Naive thymus-derived CD8-positive, alpha-beta T cell (primary cell): ENCODE measurements around the gene GIMAP8. TPM values are rescaled to one million over a fixed set of nuclear protein-coding genes. Genes with fewer than 3 reads are reported as not detected.
A peak's percentile ranks its signal among the peaks of the same experiment; 100 is the strongest.

Experiments used
- ATAC-seq, 2 donors: fragments of 150-1000 bp; cut with Tn5 transposase in 1 of 2; sonication (Bioruptor Pico), chemical (Tn5 transposase) in 1 of 2; 1 replicate in 1 of 2; 2 replicates in 1 of 2; pipeline ENCODE4 v1.10.0; 2021; ENCODE audit warnings: mild to moderate bottlenecking in 2 of 2, moderate library complexity in 2 of 2
- POLR2A ChIA-PET: fragments of 350-600 bp; sonication (Branson Sonifier 250); formaldehyde crosslinking; loops from one replicate; lab custom pipeline; 2021; ENCODE audit warnings: antibody characterized with exemption; lab: Charles Lee
- DNase-seq, 10 donors: peaks; one replicate each; pipeline versions ENCODE4 v3.0.0 to v3.0.0-alpha.2; 2020 to 2022
- H3K27ac Mint-ChIP-seq, 10 donors: one replicate each; pipeline ENCODE4 v1.8.0; 2020 to 2022; ENCODE audit warnings: mild to moderate bottlenecking in 10 of 10, mixed read lengths in 10 of 10, moderate library complexity in 4 of 10, inconsistent platforms in 1 of 10
- H3K27me3 Mint-ChIP-seq, 5 donors: one replicate each; pipeline ENCODE4 v1.8.0; 2021 to 2022; ENCODE audit warnings: mixed read lengths in 5 of 5
- H3K36me3 Mint-ChIP-seq, 3 donors: one replicate each; pipeline ENCODE4 v1.8.0; 2020 to 2022; ENCODE audit warnings: mixed read lengths in 3 of 3, mild to moderate bottlenecking in 2 of 3, inconsistent platforms in 1 of 3
- H3K4me1 Mint-ChIP-seq, 4 donors: one replicate each; pipeline ENCODE4 v1.8.0; 2021 to 2022; ENCODE audit warnings: mixed read lengths in 4 of 4
- H3K4me3 Mint-ChIP-seq, 10 donors: one replicate each; pipeline ENCODE4 v1.8.0; 2020 to 2022; ENCODE audit warnings: mild to moderate bottlenecking in 10 of 10, mixed read lengths in 10 of 10, moderate library complexity in 6 of 10, inconsistent platforms in 1 of 10
- H3K9me3 Mint-ChIP-seq, 9 donors: one replicate each; pipeline ENCODE4 v1.8.0; 2020 to 2022; ENCODE audit warnings: mixed read lengths in 9 of 9, mild to moderate bottlenecking in 3 of 9, inconsistent platforms in 1 of 9, moderate library complexity in 1 of 9
- polyA plus RNA-seq, 3 donors: library from polyadenylated mRNA; unstranded; fragments of 300-500 nt; fragmentation: Illumina TruSeq; gene quantifications; one replicate each; pipeline ENCODE4 v1.2.3, GENCODE V29; 2021
- total RNA-seq, 8 experiments: library from RNA in 2 of 8; stranded (reverse) in 2 of 8; gene quantifications; one replicate each; pipeline ENCODE4 v1.2.3 and lab custom pipeline; 2021 to 2026

The GIMAP8 gene
- total and polyA plus RNA-seq, 5 experiments from 2014 or later: 18.9 to 68.0 (median 38.9) TPM

DNA sequence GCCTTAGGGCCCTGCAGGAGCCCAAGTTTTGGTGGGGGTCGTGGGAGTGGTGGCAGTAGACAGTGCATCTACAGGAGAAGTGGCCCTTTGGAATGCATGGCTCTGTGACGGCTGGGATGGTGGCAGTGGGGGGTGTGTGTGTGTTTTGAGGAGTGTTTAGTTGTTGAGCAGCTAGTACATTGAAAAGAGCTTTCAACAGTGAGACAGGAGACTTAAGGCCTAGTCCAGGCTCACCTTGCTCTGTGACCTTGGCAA, 44.2 kb upstream of the GIMAP8 start:
- POLR2A ChIA-PET: interaction anchor here (0.8 to 5.2 kb wide), 15 partner anchors 13 to 535 kb away, joined by 3 to 96 read pairs (median 6); partner anchors contain the start of genes GIMAP1, GIMAP4, GIMAP7 and GIMAP8
- H3K36me3 Mint-ChIP-seq: peaks cover 0 to 19% (median 8%) of the 10 kb centered on the region in 3 donors
- no peaks in the 10 kb centered on the region for H3K27me3 Mint-ChIP-seq
- ATAC-seq (peak; percentile 15 to 24), DNase-seq (peak in 3 of 10 donors; percentile 12 to 27 (median 20))
- H3K9me3 Mint-ChIP-seq: no peaks in the 10 kb centered on the region
- peaks cover 26 to 58% (median 41%) of the 10 kb centered on the region in 4 donors for H3K4me1 Mint-ChIP-seq
- H3K27ac Mint-ChIP-seq: peak overlapping the region; percentile 89 to 99 (median 98)
- peak overlapping the region; percentile 90 to 98 (median 98) for H3K4me3 Mint-ChIP-seq

DNA sequence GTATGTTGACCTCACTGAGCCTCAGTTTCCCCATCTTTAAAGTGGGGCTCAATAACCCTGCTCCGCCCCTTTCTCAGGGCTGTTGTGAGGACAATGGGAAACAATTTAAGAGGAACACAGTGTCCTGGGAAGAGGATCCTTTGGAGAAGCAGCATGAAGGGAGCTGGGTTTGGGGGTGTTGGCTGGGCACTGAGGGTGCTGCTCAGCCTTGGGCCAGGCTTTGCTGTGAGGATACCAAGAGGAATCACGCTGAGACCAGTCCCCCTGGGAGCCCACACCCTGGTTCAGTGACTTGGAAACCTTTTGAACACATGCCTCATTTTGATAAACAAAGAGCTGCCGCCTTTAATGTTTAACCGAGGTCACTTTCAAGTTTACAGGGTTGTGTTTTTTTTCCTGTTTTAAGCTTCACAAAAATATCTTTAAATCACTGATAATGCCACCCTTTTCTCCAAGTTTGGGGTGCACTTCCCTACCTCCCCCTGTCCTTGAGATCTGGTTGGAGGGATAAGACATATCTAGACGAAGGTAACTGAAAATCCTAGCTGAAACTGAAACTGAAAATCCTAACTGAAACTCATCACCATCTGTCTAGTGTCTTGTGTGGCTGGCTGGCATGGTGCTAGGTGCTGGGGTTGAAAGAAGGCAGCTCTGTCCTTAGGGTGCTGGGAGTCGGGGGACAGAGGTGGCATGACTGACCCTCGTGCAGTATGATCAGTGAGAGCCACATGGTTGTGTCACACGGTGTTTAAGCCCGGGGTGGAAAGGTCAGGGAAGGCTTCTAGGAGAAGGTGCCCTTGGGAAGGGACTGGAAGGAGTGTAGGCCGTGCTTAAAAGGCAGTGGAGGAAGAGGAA, 43.6 kb upstream of the GIMAP8 start:
- peaks cover 26 to 53% (median 42%) of the 10 kb centered on the region in 4 donors for H3K4me1 Mint-ChIP-seq
- peak overlapping the region; percentile 90 to 98 (median 98) for H3K4me3 Mint-ChIP-seq
- POLR2A ChIA-PET: interaction anchor here (0.6 to 5.2 kb wide), 16 partner anchors 9 to 535 kb away, joined by 3 to 96 read pairs (median 5); partner anchors contain the start of genes GIMAP1, GIMAP4, GIMAP7 and REPIN1

GRCh38 chr7:150407588-150408392, 42.6 kb upstream of the GIMAP8 start:
- POLR2A ChIA-PET: interaction anchor here (0.6 to 5.2 kb wide), 10 partner anchors 8 to 348 kb away, joined by 3 to 96 read pairs (median 6); partner anchors contain the start of genes GIMAP1, GIMAP7 and REPIN1

More for the DNA sequence above, 43.6 kb upstream of the GIMAP8 start:
- peak; percentile 39 to 49 for ATAC-seq
- no peaks in the 10 kb centered on the region for H3K27me3 Mint-ChIP-seq
- DNase-seq: peak in 5 of 10 donors; percentile 17 to 59 (median 46)
- H3K36me3 Mint-ChIP-seq: peaks cover 0 to 25% (median 8%) of the 10 kb centered on the region in 3 donors
- peak overlapping the region; percentile 89 to 99 (median 98) for H3K27ac Mint-ChIP-seq
- no peaks in the 10 kb centered on the region for H3K9me3 Mint-ChIP-seq

GRCh38 chr7:150408393-150409299, 41.8 kb upstream of the GIMAP8 start:
- Mint-ChIP-seq H3K4me3 (peak overlapping the region in 5 of 10 donors; percentile 10 to 77 (median 26)), H3K27me3 (no peaks in the 10 kb centered on the region), H3K4me1 (peaks cover 24 to 42% (median 39%) of the 10 kb centered on the region in 4 donors), H3K27ac (peak overlapping the region; percentile 78 to 95 (median 93)), H3K36me3 (peaks cover 0 to 26% (median 8%) of the 10 kb centered on the region in 3 donors), H3K9me3 (no peaks in the 10 kb centered on the region)
- DNase-seq (peak in 1 of 10 donors; percentile 53), ATAC-seq (no peak)
- POLR2A ChIA-PET: interaction anchor here (1.1 to 1.5 kb wide), 2 partner anchors 11 to 40 kb away, joined by 3 to 8 read pairs; partner anchors contain the start of gene REPIN1

More at GRCh38 chr7:150407588-150408392, 42.6 kb upstream of the GIMAP8 start:
- H3K27me3 Mint-ChIP-seq: no peaks in the 10 kb centered on the region
- peaks cover 24 to 48% (median 41%) of the 10 kb centered on the region in 4 donors for H3K4me1 Mint-ChIP-seq
- no peaks in the 10 kb centered on the region for H3K9me3 Mint-ChIP-seq
- peaks cover 0 to 26% (median 8%) of the 10 kb centered on the region in 3 donors for H3K36me3 Mint-ChIP-seq
- H3K27ac Mint-ChIP-seq: peak overlapping the region in 3 of 10 donors; percentile 92 to 95 (median 95)
- ATAC-seq (no peak), DNase-seq (no peak)
- no peak overlapping the region for H3K4me3 Mint-ChIP-seq

DNA sequence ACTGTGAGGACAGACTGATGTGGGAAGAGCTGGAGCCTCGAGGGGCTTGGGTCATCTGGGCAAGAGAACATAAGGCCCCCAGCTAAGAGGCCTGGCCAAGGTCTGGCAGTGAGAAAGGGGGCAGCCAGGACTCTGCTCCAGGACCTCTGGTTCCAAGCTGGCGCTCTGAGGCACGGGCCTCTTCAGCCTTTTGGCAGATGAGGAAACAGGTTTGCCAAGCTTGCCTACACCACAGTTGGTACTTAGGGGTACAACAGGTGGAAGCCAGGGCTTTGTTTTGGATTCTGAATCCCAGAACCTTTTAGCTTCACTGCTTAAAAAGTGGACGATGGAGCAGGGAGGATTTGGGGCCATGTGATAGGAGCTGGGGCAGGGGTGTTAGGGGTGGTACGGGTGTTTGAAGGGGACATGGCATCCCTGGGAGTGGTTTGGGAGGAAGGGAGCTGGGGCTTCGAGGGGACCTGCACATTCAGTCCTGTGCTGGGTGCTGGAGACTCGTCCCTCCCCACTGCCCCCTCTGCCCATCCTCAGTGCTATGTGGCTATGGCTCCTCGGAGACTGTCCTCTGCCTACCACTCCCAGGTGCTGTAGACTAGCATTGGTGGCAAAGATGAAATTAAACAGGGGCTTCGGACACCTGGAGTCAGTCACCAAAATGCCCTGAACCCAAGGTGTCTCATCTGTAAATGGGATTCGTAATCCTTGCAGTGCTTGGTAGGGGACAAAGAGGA, 41.0 kb upstream of the GIMAP8 start:
- no peaks in the 10 kb centered on the region for H3K27me3 Mint-ChIP-seq
- DNase-seq (no peak), ATAC-seq (no peak)
- H3K9me3 Mint-ChIP-seq: no peaks in the 10 kb centered on the region
- peaks cover 0 to 26% (median 8%) of the 10 kb centered on the region in 3 donors for H3K36me3 Mint-ChIP-seq
- H3K4me1 Mint-ChIP-seq: peaks cover 21 to 34% (median 31%) of the 10 kb centered on the region in 4 donors
- H3K4me3 Mint-ChIP-seq: peak overlapping the region in 1 of 10 donors; percentile 77
- POLR2A ChIA-PET: interaction anchor here (1.1 to 1.5 kb wide), 2 partner anchors 12 to 41 kb away, joined by 3 to 8 read pairs; partner anchors contain the start of gene REPIN1
- peak overlapping the region; percentile 57 to 95 (median 90) for H3K27ac Mint-ChIP-seq

DNA sequence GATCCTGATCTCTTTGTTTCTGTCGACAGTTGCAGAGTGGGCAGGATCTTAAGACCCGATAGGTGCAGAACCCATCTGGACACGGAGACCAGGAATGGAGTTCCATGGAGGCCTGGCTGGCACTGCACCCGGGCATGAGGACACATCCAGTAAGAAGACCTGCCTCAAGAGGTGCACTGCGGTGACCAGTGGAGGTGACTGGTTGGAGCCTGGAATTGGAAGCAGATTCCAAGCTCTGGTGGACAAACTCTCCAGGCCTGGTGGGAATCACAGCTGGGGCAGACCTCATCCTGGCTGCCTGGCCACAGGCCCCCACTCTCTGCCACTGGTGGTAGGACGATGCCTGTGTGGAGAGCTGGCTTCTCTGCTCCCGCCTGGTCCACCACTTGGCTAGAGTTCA, 40.3 kb upstream of the GIMAP8 start:
- ATAC-seq: no peak
- H3K36me3 Mint-ChIP-seq: peaks cover 0 to 26% (median 8%) of the 10 kb centered on the region in 3 donors
- H3K9me3 Mint-ChIP-seq: no peaks in the 10 kb centered on the region
- H3K4me3 Mint-ChIP-seq: no peak overlapping the region
- peak overlapping the region in 6 of 10 donors; percentile 15 to 90 (median 76) for H3K27ac Mint-ChIP-seq
- POLR2A ChIA-PET: interaction anchor here (1.5 kb wide), 1 partner anchor 42 kb away, joined by 8 read pairs; the partner anchor contains the start of gene REPIN1
- no peak for DNase-seq
- no peaks in the 10 kb centered on the region for H3K27me3 Mint-ChIP-seq
- peaks cover 21 to 32% (median 28%) of the 10 kb centered on the region in 4 donors for H3K4me1 Mint-ChIP-seq

DNA sequence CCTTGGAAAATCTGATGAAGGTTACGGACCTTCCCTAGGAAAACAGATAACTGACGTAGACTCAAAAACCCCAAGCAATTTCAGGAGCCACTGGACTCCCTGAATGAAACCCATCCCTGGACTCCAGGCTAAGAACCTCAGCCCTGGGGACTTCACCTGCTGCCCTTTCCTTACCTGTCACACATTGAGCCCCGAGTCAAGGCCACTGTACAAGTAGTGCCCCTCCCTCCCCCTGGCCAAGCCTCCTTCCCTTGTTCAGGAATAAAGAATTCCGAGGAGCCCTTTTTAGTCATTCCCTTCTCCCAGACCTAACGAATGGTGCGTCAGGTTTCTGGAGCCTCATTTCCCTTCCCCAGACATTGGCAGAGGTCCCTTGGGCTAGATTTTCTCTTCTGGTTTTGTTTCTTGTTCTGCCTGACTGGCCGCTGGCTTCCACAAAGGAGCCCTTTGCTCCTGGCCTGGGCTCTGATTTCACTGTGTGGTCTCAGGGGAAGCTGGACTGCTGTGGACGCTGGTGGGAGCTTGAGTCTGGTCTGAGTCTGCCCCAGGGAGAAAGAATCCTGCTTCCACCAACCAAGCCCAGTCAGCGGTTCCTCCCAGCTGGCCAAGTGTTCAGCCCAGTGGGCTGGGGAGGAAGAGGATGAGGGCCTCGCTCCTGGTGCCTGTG, 39.6 kb upstream of the GIMAP8 start:
- Mint-ChIP-seq H3K36me3 (peaks cover 0 to 26% (median 8%) of the 10 kb centered on the region in 3 donors), H3K27ac (peak overlapping the region in 9 of 10 donors; percentile 33 to 90 (median 65)), H3K27me3 (no peaks in the 10 kb centered on the region), H3K4me1 (peaks cover 18 to 29% (median 25%) of the 10 kb centered on the region in 4 donors), H3K9me3 (no peaks in the 10 kb centered on the region), H3K4me3 (no peak overlapping the region)
- ATAC-seq (no peak), DNase-seq (no peak)
- POLR2A ChIA-PET: interaction anchor here (1.2 kb wide), 1 partner anchor 41 kb away, joined by 3 read pairs; no protein-coding TSS in a partner anchor

DNA sequence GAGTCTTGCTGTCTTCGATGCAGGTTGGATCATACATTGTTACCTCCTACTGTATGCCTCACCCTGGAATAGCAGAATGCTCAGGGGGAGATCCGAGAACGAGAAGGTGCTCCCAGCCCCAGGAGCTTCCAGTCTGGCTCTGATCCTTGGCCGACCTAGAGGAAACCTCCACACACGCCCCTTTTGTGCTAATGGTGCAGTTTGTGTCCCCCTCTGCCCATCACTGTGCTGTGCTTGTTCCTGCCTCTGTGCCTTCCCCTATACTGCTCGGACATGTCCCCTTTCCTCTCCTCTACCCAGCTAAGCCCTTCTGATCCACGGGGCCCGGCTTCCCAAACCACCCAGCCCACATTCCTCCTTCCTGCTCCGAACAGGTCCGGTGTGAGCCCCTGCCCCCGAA, 38.8 kb upstream of the GIMAP8 start:
- ATAC-seq: no peak
- H3K4me3 Mint-ChIP-seq: no peak overlapping the region
- H3K27ac Mint-ChIP-seq: peak overlapping the region in 6 of 10 donors; percentile 5 to 83 (median 52)
- H3K27me3 Mint-ChIP-seq: no peaks in the 10 kb centered on the region
- peaks cover 11 to 21% (median 17%) of the 10 kb centered on the region in 4 donors for H3K4me1 Mint-ChIP-seq
- POLR2A ChIA-PET: interaction anchor here (1.2 kb wide), 1 partner anchor 42 kb away, joined by 3 read pairs; no protein-coding TSS in a partner anchor
- DNase-seq: no peak
- peaks cover 0 to 26% (median 8%) of the 10 kb centered on the region in 3 donors for H3K36me3 Mint-ChIP-seq
- H3K9me3 Mint-ChIP-seq: no peaks in the 10 kb centered on the region

DNA sequence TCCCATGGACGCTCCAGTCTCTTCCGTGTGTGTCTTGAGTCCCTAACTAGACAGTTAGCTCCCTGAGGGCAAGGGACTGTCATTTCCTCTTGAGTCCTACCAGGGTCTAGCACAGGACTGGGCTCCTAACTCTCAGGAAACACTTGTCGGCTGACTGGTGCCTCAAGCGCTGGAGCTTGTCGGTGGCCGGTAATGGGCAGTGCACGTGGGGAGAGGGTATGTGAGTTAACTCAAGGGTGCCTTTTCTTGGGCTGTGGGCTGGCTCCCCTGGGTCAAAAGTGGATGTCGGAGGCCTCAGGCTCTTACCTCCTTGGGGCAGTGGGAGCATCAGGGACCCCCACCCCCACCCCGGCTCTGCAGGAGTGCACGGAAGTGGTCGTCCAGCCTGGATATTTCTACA, 38.4 kb upstream of the GIMAP8 start:
- DNase-seq (no peak), ATAC-seq (no peak)
- Mint-ChIP-seq H3K27ac (peak overlapping the region in 3 of 10 donors; percentile 40 to 83 (median 63)), H3K36me3 (peaks cover 0 to 25% (median 6%) of the 10 kb centered on the region in 3 donors), H3K9me3 (no peaks in the 10 kb centered on the region), H3K4me3 (no peak overlapping the region), H3K4me1 (peaks cover 9 to 17% (median 13%) of the 10 kb centered on the region in 4 donors), H3K27me3 (no peaks in the 10 kb centered on the region)
- POLR2A ChIA-PET: interaction anchor here (1.2 kb wide), 1 partner anchor 43 kb away, joined by 3 read pairs; no protein-coding TSS in a partner anchor
